Measurements from ENCODE around the gene ARHGEF1. TPM values are rescaled to one million over a fixed set of nuclear protein-coding genes. Genes with fewer than 3 reads are reported as not detected.
A peak's percentile ranks its signal among the peaks of the same experiment; 100 is the strongest.

ARHGEF1 gene
- polyA plus RNA-seq, 2 donors, result 51.2 to 104 TPM

GRCh38 chr19:41928754-41929535 is 46.0 kb downstream of the ARHGEF1 start:
- peaks cover 0 to 10% of the 10 kb centered on the region in 2 donors for H3K4me1 ChIP-seq (ENCODE audit: control insufficient read depth in 2 of 2, insufficient read depth in 2 of 2, low read length in 1 of 2)
- H3K27ac ChIP-seq (ENCODE audit: low read depth in 2 of 2, low read length in 1 of 2), result no peak overlapping the region
- H3K4me3 ChIP-seq (ENCODE audit: low read depth in 1 of 2, low read length in 2 of 2), result peak overlapping the region; percentile 25 to 53
- peaks cover 4 to 43% of the 10 kb centered on the region in 2 donors for H3K27me3 ChIP-seq (ENCODE audit: control insufficient read depth in 1 of 2, insufficient read depth in 2 of 2, low read length in 2 of 2)
- no peaks in the 10 kb centered on the region for H3K9me3 ChIP-seq (ENCODE audit: control insufficient read depth in 2 of 2, insufficient read depth in 1 of 2, low read depth in 1 of 2, low read length in 1 of 2)
- 3% methylated on average over 20 to 29 of the region's 29 CpGs for WGBS, 2 donors
- no peaks in the 10 kb centered on the region for H3K36me3 ChIP-seq (ENCODE audit: control insufficient read depth in 2 of 2, insufficient read depth in 2 of 2, low read length in 1 of 2)

- Histone ChIP-seq H3K4me3 (ENCODE audit: low read depth in 1 of 2, low read length in 2 of 2) (no peak overlapping the region), H3K27me3 (ENCODE audit: control insufficient read depth in 1 of 2, insufficient read depth in 2 of 2, low read length in 2 of 2) (peaks cover 4 to 43% of the 10 kb centered on the region in 2 donors), H3K9me3 (ENCODE audit: control insufficient read depth in 2 of 2, insufficient read depth in 1 of 2, low read depth in 1 of 2, low read length in 1 of 2) (no peaks in the 10 kb centered on the region), H3K36me3 (ENCODE audit: control insufficient read depth in 2 of 2, insufficient read depth in 2 of 2, low read length in 1 of 2) (no peaks in the 10 kb centered on the region), H3K27ac (ENCODE audit: low read depth in 2 of 2, low read length in 1 of 2) (no peak overlapping the region), H3K4me1 (ENCODE audit: control insufficient read depth in 2 of 2, insufficient read depth in 2 of 2, low read length in 1 of 2) (peaks cover 0 to 10% of the 10 kb centered on the region in 2 donors)
- WGBS, 2 donors, result 26 to 32% methylated on average over 14 of the region's 14 CpGs
These were observed 46.6 kb downstream of the ARHGEF1 start for GRCh38 chr19:41929536-41930071.

GRCh38 chr19:41930322-41930722 is 47.3 kb downstream of the ARHGEF1 start:
- Histone ChIP-seq H3K27ac (ENCODE audit: low read depth in 2 of 2, low read length in 1 of 2) (no peak overlapping the region), H3K9me3 (ENCODE audit: control insufficient read depth in 2 of 2, insufficient read depth in 1 of 2, low read depth in 1 of 2, low read length in 1 of 2) (no peaks in the 10 kb centered on the region), H3K27me3 (ENCODE audit: control insufficient read depth in 1 of 2, insufficient read depth in 2 of 2, low read length in 2 of 2) (peaks cover 4 to 43% of the 10 kb centered on the region in 2 donors), H3K4me3 (ENCODE audit: low read depth in 1 of 2, low read length in 2 of 2) (no peak overlapping the region), H3K4me1 (ENCODE audit: control insufficient read depth in 2 of 2, insufficient read depth in 2 of 2, low read length in 1 of 2) (peaks cover 0 to 13% of the 10 kb centered on the region in 2 donors), H3K36me3 (ENCODE audit: control insufficient read depth in 2 of 2, insufficient read depth in 2 of 2, low read length in 1 of 2) (no peaks in the 10 kb centered on the region)
- 21 to 34% methylated on average over 7 of the region's 7 CpGs for WGBS, 2 donors

- no peaks in the 10 kb centered on the region for H3K9me3 ChIP-seq (ENCODE audit: control insufficient read depth in 2 of 2, insufficient read depth in 1 of 2, low read depth in 1 of 2, low read length in 1 of 2)
- WGBS, 2 donors, result 14 to 18% methylated on average over 17 of the region's 17 CpGs
- H3K36me3 ChIP-seq (ENCODE audit: control insufficient read depth in 2 of 2, insufficient read depth in 2 of 2, low read length in 1 of 2), result no peaks in the 10 kb centered on the region
- peaks cover 2 to 43% of the 10 kb centered on the region in 2 donors for H3K27me3 ChIP-seq (ENCODE audit: control insufficient read depth in 1 of 2, insufficient read depth in 2 of 2, low read length in 2 of 2)
- H3K27ac ChIP-seq (ENCODE audit: low read depth in 2 of 2, low read length in 1 of 2), result no peak overlapping the region
- H3K4me1 ChIP-seq (ENCODE audit: control insufficient read depth in 2 of 2, insufficient read depth in 2 of 2, low read length in 1 of 2), result peaks cover 2 to 13% of the 10 kb centered on the region in 2 donors
- no peak overlapping the region for H3K4me3 ChIP-seq (ENCODE audit: low read depth in 1 of 2, low read length in 2 of 2)
These were observed 48.1 kb downstream of the ARHGEF1 start for GRCh38 chr19:41930926-41931592.

DNA sequence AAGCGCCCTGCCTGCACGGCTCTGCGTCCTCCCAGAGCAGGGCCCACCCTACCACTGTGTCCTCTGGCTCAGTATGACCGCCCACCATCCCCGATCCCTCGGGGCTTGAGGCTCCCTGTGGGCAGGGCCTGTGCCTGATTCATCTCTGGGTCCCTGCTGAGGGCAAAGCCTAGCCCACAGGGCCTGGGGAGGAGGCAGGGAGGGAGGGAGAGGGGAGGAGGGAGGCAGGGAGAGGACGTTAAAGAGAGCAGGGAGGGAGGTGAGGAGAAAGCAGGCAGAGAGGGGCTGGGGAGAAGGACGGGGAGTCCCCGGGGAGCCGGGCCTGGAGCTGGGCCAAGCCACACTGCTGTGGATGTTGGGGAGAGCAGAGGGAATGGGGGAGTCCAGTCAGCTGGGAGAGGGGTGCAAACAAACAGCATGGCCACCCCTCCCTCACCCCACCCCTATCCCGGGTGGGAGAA is 49.3 kb downstream of the ARHGEF1 start:
- H3K4me3 ChIP-seq (ENCODE audit: low read depth in 1 of 2, low read length in 2 of 2), result no peak overlapping the region
- H3K27ac ChIP-seq (ENCODE audit: low read depth in 2 of 2, low read length in 1 of 2), result no peak overlapping the region
- WGBS, 2 donors, result 26 to 46% methylated on average over 11 of the region's 11 CpGs
- peaks cover 0 to 36% of the 10 kb centered on the region in 2 donors for H3K27me3 ChIP-seq (ENCODE audit: control insufficient read depth in 1 of 2, insufficient read depth in 2 of 2, low read length in 2 of 2)
- peaks cover 2 to 13% of the 10 kb centered on the region in 2 donors for H3K4me1 ChIP-seq (ENCODE audit: control insufficient read depth in 2 of 2, insufficient read depth in 2 of 2, low read length in 1 of 2)
- no peaks in the 10 kb centered on the region for H3K36me3 ChIP-seq (ENCODE audit: control insufficient read depth in 2 of 2, insufficient read depth in 2 of 2, low read length in 1 of 2)
- no peaks in the 10 kb centered on the region for H3K9me3 ChIP-seq (ENCODE audit: control insufficient read depth in 2 of 2, insufficient read depth in 1 of 2, low read depth in 1 of 2, low read length in 1 of 2)

DNA sequence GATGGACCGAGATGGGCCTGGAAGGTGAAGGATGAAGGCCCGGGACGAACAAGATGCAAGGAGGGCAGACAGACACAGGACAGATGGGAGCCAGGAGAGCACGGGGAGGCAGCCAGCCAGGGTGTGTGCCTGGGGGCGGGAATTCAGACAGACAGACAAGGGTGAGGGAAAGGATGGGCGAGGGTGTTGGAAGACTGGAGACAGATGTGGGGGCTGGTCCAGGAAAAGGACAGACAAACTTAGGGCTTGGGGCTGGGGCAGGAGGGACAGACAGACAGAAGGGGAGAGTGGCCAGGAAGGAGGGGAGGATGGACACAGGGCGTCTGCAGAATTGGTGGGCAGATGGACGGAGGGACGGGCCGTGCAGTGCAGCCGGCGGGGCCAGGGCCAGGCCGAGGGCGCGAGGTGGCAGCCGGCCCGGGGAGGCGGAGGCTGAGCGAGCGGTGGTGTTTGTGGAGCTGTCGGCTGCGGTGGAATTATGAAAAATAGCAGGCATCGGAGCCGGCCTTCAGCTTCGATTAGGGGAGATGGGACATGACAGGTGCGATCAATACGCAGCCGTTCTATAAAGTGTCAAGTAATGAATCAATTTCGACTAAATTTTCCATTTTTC is 49.8 kb downstream of the ARHGEF1 start:
- Histone ChIP-seq H3K36me3 (ENCODE audit: control insufficient read depth in 2 of 2, insufficient read depth in 2 of 2, low read length in 1 of 2) (no peaks in the 10 kb centered on the region), H3K4me1 (ENCODE audit: control insufficient read depth in 2 of 2, insufficient read depth in 2 of 2, low read length in 1 of 2) (peaks cover 2 to 13% of the 10 kb centered on the region in 2 donors), H3K27ac (ENCODE audit: low read depth in 2 of 2, low read length in 1 of 2) (no peak overlapping the region), H3K9me3 (ENCODE audit: control insufficient read depth in 2 of 2, insufficient read depth in 1 of 2, low read depth in 1 of 2, low read length in 1 of 2) (no peaks in the 10 kb centered on the region), H3K27me3 (ENCODE audit: control insufficient read depth in 1 of 2, insufficient read depth in 2 of 2, low read length in 2 of 2) (peaks cover 0 to 31% of the 10 kb centered on the region in 2 donors), H3K4me3 (ENCODE audit: low read depth in 1 of 2, low read length in 2 of 2) (no peak overlapping the region)
- 24 to 27% methylated on average over 29 of the region's 29 CpGs for WGBS, 2 donors

- no peaks in the 10 kb centered on the region for H3K36me3 ChIP-seq (ENCODE audit: control insufficient read depth in 2 of 2, insufficient read depth in 2 of 2, low read length in 1 of 2)
- no peaks in the 10 kb centered on the region for H3K9me3 ChIP-seq (ENCODE audit: control insufficient read depth in 2 of 2, insufficient read depth in 1 of 2, low read depth in 1 of 2, low read length in 1 of 2)
- peaks cover 0 to 22% of the 10 kb centered on the region in 2 donors for H3K27me3 ChIP-seq (ENCODE audit: control insufficient read depth in 1 of 2, insufficient read depth in 2 of 2, low read length in 2 of 2)
- H3K27ac ChIP-seq (ENCODE audit: low read depth in 2 of 2, low read length in 1 of 2), result no peak overlapping the region
- no peak overlapping the region for H3K4me3 ChIP-seq (ENCODE audit: low read depth in 1 of 2, low read length in 2 of 2)
- WGBS, 2 donors, result 70 to 76% methylated on average over 7 of the region's 7 CpGs
- H3K4me1 ChIP-seq (ENCODE audit: control insufficient read depth in 2 of 2, insufficient read depth in 2 of 2, low read length in 1 of 2), result peaks cover 2 to 7% of the 10 kb centered on the region in 2 donors
These were observed 50.9 kb downstream of the ARHGEF1 start for GRCh38 chr19:41933693-41934426.

DNA sequence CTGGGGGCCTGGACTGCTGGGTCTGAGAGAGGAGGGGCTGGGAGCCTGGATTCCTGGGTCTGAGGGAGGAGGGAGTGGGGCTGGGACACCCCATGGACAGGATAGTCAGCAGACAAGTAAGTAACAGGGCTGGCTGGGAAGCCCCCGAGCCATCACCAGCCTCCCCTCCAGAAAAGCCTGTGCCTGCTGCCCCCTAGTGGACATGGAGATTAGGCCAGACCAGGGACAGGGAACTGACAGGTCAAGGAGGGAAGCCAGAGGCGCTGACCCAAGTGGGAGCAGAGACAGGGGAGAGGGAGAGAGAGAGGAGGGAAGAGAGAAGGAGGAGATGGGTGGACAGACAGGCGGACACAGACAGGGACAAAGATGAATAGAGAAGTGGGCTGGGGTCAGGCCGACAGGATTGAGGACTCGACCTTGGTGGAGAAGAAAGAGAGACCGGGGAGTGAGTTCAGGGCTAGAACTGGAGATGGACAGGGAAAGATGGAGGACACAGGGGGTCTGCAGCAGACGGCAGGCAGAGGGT is 51.9 kb downstream of the ARHGEF1 start:
- Histone ChIP-seq H3K4me3 (ENCODE audit: low read depth in 1 of 2, low read length in 2 of 2) (no peak overlapping the region), H3K27me3 (ENCODE audit: control insufficient read depth in 1 of 2, insufficient read depth in 2 of 2, low read length in 2 of 2) (peaks cover 0 to 15% of the 10 kb centered on the region in 2 donors), H3K4me1 (ENCODE audit: control insufficient read depth in 2 of 2, insufficient read depth in 2 of 2, low read length in 1 of 2) (peaks cover 2 to 3% of the 10 kb centered on the region in 2 donors), H3K27ac (ENCODE audit: low read depth in 2 of 2, low read length in 1 of 2) (no peak overlapping the region), H3K9me3 (ENCODE audit: control insufficient read depth in 2 of 2, insufficient read depth in 1 of 2, low read depth in 1 of 2, low read length in 1 of 2) (no peaks in the 10 kb centered on the region), H3K36me3 (ENCODE audit: control insufficient read depth in 2 of 2, insufficient read depth in 2 of 2, low read length in 1 of 2) (no peaks in the 10 kb centered on the region)
- 21 to 24% methylated on average over 7 of the region's 7 CpGs for WGBS, 2 donors
